GM10847 (cell line): Measurements from ENCODE around the gene NUP210L.

Experiments used
- POLR2A ChIP-seq: IDR thresholded peaks from 2 replicates; pipeline ENCODE4 v1.6.1; 2011; ENCODE audit not compliant: insufficient read length; ENCODE audit errors: extremely low read depth

The NUP210L gene

DNA sequence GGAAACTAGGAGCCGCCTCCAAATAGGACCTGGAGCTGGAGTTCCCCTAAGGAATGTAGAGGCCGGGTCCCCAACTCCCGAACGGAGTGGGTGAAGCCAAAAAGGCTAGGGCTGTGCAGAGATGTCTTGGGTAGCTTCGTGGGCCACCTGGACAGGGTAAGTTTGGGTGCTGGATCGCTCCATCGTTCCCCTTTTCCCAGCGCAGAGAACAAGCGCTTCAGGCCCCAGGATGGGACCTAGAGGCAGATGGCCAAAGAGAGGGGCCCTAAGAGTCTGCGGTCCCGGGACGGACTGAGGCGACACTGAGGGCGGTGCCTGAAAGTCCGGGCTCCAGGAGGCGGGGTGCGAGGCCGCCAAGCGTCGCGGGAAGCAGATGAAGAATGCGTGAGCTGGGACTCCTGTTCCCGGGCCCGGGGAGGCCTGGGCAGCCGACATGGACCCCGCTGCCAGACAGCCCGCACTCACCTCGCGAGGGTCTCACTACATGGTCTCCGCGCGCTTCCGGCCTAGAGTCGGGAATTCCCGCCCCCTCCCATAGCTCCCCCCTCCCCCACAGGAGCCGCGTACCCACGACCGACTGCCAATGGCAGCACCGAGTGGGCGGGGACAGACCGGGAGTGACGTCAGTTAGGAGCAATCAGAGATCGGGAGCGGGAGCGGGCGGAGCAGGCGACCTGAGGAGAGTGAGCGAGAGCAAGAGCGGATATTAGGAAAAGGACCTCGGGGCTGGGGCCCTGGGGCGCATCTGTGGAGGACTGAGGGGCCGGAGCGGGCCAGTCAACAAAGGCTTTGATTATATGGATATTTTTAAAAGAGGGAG is 191.6 kb downstream of the NUP210L start, which contains the start of gene SLC39A1:
SLC39A1 (minus strand) TSS at position 508 of the 820 bp plus-strand sequence. CDS start 822 bp downstream, outside the sequence.
- TF ChIP-seq POLR2A = peak; percentile 60

DNA sequence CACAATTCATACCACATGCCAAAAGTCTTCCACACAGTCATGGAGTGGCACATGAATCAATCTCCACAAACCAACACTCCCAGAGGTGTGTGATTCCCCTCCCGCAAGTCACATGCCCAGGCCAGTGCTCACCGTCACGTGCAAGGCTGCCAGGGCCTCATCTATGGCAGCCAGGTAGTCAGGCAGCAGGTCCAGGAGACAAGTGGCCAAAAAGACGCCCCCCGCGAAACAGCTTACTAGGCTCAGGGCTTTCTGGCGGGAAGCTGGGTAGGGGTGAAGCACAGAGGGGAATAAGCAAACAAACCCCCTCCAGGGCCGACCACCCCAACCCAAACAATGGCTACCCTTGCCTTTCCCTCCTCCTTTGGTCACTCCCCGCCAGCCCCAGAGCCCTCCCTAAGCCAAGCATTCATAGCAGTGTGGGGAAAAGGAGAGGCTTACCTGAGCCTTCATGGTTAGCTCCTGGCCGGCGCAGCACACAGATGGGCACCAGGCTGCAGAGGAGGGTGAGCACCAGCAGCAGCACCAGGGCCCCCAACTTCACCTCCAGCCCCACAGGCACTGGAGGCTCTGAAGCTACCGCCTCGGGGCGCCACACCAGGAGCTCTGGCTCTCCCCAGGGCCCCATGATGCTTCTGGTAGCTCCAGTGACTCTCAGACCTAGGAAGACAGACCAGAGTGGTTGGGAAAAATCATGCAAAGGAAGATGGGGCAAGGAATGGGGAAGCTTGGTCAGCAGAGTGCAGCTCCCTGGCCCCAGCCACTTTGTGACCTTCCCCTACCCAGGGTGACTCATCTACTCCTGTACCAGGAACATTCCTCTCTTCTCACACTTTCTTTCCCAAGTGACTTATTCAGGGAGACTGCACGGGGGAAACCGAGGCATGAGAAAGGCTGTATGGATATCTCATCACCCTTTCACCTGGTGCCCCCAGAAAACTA is 192.5 kb downstream of the NUP210L start:
- TF ChIP-seq POLR2A = no peak

DNA sequence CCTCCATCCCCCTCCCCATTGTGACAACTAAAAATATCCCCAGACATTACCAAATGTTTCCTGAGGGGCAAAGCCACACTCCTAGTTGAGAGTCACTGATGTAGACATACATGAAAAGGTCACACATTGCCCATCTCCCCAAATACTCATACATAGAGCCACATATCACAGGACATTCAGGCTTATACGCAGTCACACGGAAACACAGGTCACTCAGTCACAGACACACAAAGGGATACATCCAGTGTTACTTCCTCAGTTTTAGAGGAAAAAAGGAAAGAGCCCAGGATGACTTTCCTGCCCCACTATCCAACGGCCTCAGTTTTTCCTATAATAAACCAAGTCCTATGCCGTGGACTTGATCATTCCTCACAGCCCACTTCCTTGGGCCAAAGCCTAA is 193.5 kb downstream of the NUP210L start:
- TF ChIP-seq POLR2A = no peak

DNA sequence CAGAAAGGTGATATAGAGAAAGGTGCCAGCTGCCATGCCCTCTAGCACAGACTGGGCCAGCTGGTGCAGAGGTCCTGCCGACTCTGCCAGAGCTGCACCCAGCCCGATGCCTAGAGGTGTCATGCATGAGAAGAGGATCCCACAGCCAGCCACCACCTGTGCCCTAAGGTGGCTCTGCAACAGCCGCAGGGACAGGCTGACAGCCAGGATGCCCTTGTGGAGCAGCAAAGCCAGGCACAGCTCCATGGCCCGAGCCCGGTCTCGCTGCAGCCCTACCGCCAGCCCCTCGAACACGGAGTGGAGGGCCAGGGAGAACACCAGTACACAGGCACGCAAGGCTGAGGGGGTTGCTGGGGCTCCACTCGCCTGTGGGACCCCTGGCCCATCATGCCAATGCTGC is 194.7 kb downstream of the NUP210L start:
- no peak for TF ChIP-seq POLR2A

DNA sequence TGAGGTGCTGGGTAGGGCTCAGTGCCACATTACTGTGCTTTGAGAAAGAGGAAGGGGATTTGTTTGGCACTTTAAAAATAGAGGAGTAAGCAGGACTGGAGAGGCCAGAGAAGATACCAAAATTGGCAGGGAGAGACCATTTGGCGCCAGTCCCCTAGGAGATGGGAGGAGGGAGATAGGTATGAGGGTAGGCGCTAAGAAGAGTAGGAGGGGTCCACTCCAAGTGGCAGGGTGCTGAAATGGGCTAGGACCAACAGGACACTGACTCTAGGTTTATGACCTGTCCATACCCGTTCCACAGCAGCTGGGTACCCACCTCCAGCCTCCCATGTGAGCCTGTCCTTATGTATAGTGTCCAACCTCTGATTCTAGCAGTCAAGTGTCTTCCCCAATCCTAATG is 195.4 kb downstream of the NUP210L start:
- no peak for TF ChIP-seq POLR2A

DNA sequence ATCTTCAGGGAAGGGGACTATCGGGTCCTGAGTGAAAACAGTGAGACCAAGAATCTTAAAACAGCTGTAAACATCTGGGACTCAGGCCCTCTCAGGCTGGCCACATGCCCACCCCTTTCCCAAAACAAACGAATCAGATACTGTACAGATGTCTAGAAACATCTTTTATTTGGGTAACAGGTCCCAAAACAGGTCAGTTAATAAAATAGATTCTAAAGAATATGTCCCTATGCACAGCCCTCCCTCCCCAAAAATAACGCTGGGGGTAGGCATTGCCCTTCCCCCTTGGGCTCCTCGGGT is 196.0 kb downstream of the NUP210L start:
- TF ChIP-seq POLR2A = no peak

DNA sequence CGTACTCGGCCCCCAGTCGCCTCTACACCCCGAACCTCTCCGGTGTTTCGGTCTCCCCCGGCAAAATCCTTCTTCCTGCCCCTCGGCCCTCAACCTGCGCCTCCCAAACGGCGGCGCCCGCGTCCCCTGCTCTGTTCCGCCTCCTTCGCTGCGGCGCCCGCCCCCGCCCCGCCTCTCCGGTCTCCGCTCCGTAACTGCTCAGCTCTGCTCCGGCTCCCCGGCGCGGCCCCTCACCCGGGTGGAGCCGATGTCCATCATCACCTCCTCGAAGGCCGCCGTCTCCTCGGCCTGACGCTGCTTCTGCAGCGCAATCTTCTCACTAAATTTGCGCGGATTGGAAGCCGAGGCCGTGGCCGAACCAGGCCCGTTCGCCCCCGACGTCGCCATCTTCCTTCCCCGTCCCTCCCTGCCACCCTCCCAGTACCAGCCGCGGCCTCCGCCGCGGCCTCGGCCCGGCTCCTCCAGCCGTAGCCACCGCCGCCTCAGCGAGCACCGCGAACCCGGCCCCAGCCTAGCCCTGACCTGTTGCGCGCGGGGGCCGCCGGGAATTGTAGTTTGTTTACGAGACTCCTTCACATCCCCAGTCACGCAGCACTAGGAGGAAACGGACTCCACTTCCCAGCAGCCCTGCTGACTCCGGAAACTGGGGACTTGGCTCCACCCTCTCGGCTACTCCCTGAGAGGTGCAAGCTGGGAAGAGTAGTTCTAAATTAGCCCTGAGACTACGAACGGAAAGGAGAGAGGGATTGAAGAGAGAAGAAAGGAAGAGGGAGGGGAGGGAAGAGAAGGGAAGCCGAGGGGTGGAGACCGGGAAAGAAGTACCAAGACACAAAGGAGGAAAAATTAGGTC is 196.5 kb downstream of the NUP210L start, which contains the start of gene CRTC2:
CRTC2 (minus strand) TSS at position 502 of the 850 bp plus-strand sequence; CDS start at position 387, 115 bp downstream.
- peak; percentile 60 for TF ChIP-seq POLR2A

DNA sequence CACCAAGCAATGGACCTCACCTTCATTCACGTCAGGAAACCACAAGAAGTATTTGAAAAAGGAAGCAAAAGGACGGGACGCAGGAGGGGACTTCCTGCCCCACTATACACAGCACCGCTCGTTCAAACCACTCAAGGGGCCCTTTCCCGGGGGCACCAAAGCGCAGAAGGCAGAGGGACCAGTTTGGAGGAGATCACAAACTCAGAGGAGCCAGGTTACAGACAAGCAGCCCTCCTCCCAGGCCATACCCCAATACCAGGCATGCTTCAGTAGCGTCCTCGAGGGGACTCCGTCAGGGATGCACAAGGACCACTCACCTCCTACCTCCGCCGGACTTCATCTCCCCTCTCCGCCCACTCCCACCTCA is 197.1 kb downstream of the NUP210L start:
- TF ChIP-seq POLR2A = peak; percentile 12

DNA sequence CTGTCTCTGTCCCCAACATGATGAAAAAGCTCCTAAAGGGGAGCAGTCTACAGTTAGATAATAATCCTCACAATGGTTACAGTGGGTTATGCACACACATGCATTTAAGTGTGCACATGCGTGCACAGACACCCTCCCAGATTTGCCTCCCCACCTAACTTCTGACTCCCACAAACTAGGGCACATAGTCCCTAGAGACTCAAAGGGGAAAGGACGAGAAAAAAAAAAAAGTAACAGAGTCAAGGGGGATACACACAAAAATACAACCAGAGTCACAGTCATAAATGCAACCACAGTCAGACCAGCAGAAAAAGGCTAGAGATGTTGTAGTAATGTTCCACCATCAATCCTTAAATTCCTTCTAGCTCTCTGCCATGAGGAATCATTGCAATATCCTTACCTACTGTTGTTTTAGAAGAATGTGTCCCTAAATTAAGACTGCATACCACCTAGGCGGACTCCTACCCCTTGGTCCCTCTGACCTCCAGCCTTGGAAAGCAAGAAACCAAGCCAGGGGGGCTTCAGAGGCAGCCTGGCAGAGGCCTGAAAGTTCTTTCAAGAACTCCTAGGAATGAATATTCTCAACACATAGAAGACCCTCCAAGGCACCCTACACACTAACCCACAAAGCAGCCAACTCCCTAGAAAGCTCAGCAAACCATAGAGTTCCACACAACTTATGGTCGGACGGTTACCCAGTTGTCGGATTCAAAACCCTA is 197.7 kb downstream of the NUP210L start:
- TF ChIP-seq POLR2A = no peak

DNA sequence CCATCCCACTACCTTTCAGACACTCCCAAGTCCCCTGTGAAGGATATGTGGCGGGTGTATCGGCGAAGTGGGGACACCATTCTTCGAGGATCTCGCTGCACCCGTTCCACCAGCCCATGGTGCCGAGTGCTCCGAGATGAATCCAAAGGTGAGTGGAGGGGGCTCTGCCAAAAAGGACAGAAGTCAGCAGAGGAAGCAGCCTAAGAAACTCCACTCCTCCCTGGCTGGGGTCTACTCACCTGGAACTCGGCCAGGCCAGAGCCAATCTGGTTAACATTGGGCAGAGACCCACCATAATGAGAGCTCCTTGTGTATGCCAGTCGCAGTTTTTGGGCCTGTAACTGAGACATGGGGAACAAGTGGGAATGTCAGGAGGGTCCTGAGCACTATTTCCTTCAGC is 200.0 kb downstream of the NUP210L start:
- no peak for TF ChIP-seq POLR2A

DNA sequence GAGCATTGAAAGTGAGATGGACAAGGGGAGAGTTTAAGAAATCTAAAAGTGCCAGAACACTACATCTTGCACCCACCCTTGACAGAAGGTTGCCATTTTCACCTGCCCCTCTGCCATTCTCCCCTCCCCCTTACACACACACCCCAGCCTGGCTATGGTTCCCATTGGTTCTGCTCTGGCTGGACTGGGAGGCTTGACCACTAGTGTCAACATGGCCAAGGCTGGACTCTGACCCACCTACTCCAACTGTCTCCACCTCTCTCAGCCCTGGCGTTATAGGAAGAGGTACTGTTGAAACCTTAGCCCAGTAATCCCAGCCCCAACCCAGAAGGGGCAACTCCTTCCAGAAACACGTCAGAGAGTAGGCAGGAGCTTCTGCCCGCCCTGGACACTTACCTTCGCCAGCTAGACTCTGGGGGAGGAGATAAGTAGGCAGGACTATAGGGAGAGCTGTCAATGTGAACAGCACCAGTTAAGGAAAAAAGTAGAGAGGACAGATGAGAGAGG is 201.0 kb downstream of the NUP210L start:
- no peak for TF ChIP-seq POLR2A

DNA sequence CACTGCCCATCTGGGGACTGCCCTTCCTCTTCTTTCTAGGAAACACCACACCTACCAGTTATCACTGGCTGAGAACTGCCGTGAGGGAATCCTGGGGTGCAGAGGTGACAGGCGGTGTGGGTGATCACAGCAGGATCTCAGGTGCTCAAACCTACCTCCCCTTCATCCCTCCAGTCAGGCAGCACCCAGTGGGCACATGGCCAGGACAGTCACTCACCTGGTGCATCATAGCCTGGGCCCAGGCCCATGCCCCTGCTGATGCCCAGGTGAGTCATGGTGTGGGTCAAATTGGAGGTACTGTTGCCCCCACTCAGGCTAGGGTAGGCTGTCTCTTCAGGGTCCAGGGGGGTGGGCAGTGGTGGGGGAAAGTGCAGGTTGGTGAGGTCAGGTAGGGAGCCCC is 203.1 kb downstream of the NUP210L start:
- TF ChIP-seq POLR2A = no peak

DNA sequence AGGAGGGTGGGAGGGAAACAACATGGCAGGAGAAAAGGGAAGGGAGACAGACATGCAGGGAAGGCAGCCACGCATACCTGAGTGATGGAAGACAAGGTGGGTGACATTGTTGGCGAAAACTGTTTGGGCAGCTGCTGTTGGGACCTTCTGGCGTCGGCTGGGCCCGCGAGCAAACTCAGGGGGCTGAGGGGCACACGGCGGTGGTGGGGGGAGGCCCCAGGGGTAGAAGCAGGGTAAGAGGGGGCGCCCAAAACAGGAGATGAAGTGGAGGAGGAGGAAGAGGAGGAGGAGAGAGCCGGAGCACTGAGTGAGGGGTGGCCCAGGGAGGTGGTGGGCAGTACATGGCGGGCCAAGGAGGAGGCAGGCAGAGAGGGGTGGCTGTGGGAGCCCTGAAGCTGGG is 203.7 kb downstream of the NUP210L start:
- TF ChIP-seq POLR2A = no peak

DNA sequence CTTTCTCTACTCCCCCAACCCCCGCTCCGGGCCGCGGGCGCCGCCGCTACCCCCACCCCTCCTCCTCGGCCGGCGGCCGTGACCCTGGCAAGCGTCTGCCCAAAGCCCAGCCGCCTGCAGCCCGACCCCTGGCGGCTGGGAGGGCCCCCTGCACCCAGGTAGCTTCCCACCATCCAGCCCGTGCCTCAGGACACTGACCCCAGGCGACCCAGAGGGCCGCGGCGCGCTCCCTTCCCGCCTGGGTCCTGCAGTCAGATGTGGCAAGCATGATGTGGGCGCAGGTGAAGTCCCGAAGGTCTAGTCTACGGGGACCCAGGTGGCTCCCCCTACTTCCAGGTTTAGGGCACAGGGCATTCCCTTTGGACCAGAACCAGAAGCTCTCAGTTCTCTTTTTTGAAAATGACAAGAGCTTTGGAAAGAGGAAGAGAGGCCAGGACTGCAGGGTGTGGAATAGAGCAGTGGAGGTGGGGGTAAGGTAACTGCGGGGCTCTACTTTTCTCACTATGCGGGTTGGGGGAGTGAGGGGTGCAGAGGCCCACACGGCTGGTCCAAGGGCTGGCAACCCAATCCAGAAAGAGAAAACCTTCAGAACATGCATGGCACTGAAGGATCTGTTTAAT is 208.1 kb downstream of the NUP210L start, which contains the start of gene DENND4B:
DENND4B (minus strand) TSS at position 97 of the 620 bp plus-strand sequence. CDS start 2,344 bp downstream, outside the sequence.
- no peak for TF ChIP-seq POLR2A
